ACC112 (cell line): ENCODE measurements around the gene CRISPLD2.
"Not testable (repeated sequence)": the region's sequence is repeated elsewhere in the genome, so short reads cannot be mapped to it uniquely, and the experiment has no call there.

ENCODE experiments used
- H2AFZ ChIP-seq: fragments of 200-600 bp; sonication (generic); one replicate; pipeline ENCODE4 v1.6.0; 2017; ENCODE audit warnings: antibody characterized with exemption, low read length; ENCODE audit not compliant: unreplicated experiment
- H3K27ac ChIP-seq: fragments of 200-600 bp; sonication (generic); 2 replicates; pipeline ENCODE4 v1.5.1; 2014; ENCODE audit warnings: low read depth, mild to moderate bottlenecking, antibody characterized with exemption, low read length, moderate library complexity
- H3K27me3 ChIP-seq: fragments of 200-600 bp; sonication (generic); 2 replicates; pipeline ENCODE4 v1.6.1; 2014; ENCODE audit warnings: mild to moderate bottlenecking, antibody characterized with exemption, low read length, moderate library complexity, mixed read lengths; ENCODE audit not compliant: insufficient read depth
- H3K36me3 ChIP-seq: fragments of 200-600 bp; sonication (generic); 2 replicates; pipeline ENCODE4 v1.6.1; 2016; ENCODE audit warnings: mild to moderate bottlenecking, antibody characterized with exemption, low read length, moderate library complexity, mixed read lengths; ENCODE audit not compliant: insufficient read depth
- H3K4me1 ChIP-seq: fragments of 200-600 bp; sonication (generic); one replicate; pipeline ENCODE4 v1.6.1; 2016; ENCODE audit warnings: low read length, mixed read lengths; ENCODE audit not compliant: insufficient read depth, unreplicated experiment, control insufficient read depth
- H3K4me3 ChIP-seq: fragments of 200-600 bp; sonication (generic); 2 replicates; pipeline ENCODE4 v1.5.1; 2014; ENCODE audit warnings: mild to moderate bottlenecking, low read depth, low read length
- H3K79me2 ChIP-seq: fragments of 200-600 bp; sonication (generic); one replicate; pipeline ENCODE4 v1.6.0; 2016; ENCODE audit warnings: low read length; ENCODE audit not compliant: control insufficient read depth, unreplicated experiment, insufficient read depth

CRISPLD2 gene

GRCh38 chr16:84932681-84933080 is 112.9 kb downstream of the CRISPLD2 start:
- no peak overlapping the region for H2AFZ ChIP-seq
- no peak overlapping the region for H3K4me3 ChIP-seq
- no peaks in the 10 kb centered on the region for H3K36me3 ChIP-seq
- H3K4me1 ChIP-seq = peaks cover 15% of the 10 kb centered on the region
- H3K27ac ChIP-seq = no peak overlapping the region
- no peaks in the 10 kb centered on the region for H3K79me2 ChIP-seq
- no peaks in the 10 kb centered on the region for H3K27me3 ChIP-seq

- Histone ChIP-seq H3K36me3 (no peaks in the 10 kb centered on the region), H3K4me1 (peaks cover 7% of the 10 kb centered on the region), H3K27ac (no peak overlapping the region), H3K79me2 (no peaks in the 10 kb centered on the region), H3K27me3 (no peaks in the 10 kb centered on the region), H2AFZ (no peak overlapping the region), H3K4me3 (no peak overlapping the region)
These were observed 114.2 kb downstream of the CRISPLD2 start for GRCh38 chr16:84933774-84934631.

DNA sequence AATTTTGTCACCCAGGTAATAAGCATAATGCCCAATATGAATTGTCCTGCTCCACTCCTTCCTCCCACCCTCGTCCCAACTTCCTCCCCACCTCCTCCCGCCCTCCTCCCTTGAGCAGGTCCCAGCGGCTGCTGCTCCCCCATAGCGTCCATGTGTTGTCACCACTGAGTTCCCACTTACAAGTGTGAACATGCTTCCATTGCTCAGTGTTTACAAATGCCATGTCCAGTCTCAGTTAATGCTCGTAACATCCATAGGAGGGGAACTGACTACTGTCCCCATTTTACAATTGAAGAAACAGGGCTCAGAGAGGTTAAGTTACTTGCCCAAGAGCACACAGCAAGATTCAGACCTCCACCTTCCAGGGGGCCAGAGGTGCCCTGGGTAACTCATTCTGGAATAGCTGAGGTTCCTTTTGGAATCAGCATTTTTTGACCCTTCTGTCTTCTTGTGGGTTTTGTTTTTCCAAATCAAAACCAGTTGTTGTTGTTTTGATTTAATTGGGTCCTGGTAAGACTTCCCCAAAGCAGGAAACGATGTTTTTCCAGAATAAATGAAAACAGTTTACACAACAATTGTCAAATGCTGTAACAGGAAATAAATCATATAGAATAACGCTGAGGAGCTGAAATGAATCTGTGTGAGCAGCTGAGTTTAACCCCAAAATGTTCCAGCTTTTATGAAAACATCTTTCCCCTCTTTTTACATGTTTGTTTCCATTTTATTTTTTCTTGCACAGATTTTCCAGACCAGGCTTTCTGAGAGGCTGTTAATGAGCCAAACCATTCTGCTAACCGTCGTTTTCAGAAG is 117.6 kb downstream of the CRISPLD2 start:
- Histone ChIP-seq H3K36me3 (no peaks in the 10 kb centered on the region), H3K27me3 (no peaks in the 10 kb centered on the region), H3K4me3 (no peak overlapping the region), H3K79me2 (no peaks in the 10 kb centered on the region), H3K27ac (no peak overlapping the region), H2AFZ (no peak overlapping the region), H3K4me1 (peaks cover 4% of the 10 kb centered on the region)

GRCh38 chr16:84938616-84939015 is 118.8 kb downstream of the CRISPLD2 start:
- not testable (repeated sequence) for H3K79me2 ChIP-seq

GRCh38 chr16:84940670-84941551 is 121.1 kb downstream of the CRISPLD2 start:
- H3K27me3 ChIP-seq = no peaks in the 10 kb centered on the region
- H3K36me3 ChIP-seq = no peaks in the 10 kb centered on the region
- H3K4me1 ChIP-seq = peaks cover 4% of the 10 kb centered on the region
- no peaks in the 10 kb centered on the region for H3K79me2 ChIP-seq
- H2AFZ ChIP-seq = no peak overlapping the region
- no peak overlapping the region for H3K4me3 ChIP-seq
- no peak overlapping the region for H3K27ac ChIP-seq

More at GRCh38 chr16:84938616-84939015, 118.8 kb downstream of the CRISPLD2 start:
- H3K4me3 ChIP-seq, H3K27ac ChIP-seq, H3K4me1 ChIP-seq, H2AFZ ChIP-seq, H3K27me3 ChIP-seq, H3K36me3 ChIP-seq: not testable (repeated sequence)

- Histone ChIP-seq H3K27me3 (no peaks in the 10 kb centered on the region), H3K4me1 (peaks cover 4% of the 10 kb centered on the region), H3K27ac (no peak overlapping the region), H3K79me2 (no peaks in the 10 kb centered on the region), H2AFZ (no peak overlapping the region), H3K4me3 (no peak overlapping the region), H3K36me3 (no peaks in the 10 kb centered on the region)
These were observed 122.1 kb downstream of the CRISPLD2 start for GRCh38 chr16:84941921-84942320.

- H3K4me1 ChIP-seq = peaks cover 4% of the 10 kb centered on the region
- H3K4me3 ChIP-seq = no peak overlapping the region
- H2AFZ ChIP-seq = no peak overlapping the region
- H3K36me3 ChIP-seq = no peaks in the 10 kb centered on the region
- no peaks in the 10 kb centered on the region for H3K79me2 ChIP-seq
- H3K27ac ChIP-seq = no peak overlapping the region
- H3K27me3 ChIP-seq = no peaks in the 10 kb centered on the region
These were observed 123.0 kb downstream of the CRISPLD2 start for GRCh38 chr16:84942786-84943185.

- Histone ChIP-seq H3K4me3 (no peak overlapping the region), H3K36me3 (no peaks in the 10 kb centered on the region), H3K4me1 (peaks cover 4% of the 10 kb centered on the region), H3K27me3 (no peaks in the 10 kb centered on the region), H3K27ac (no peak overlapping the region), H3K79me2 (no peaks in the 10 kb centered on the region), H2AFZ (no peak overlapping the region)
These were observed 123.8 kb downstream of the CRISPLD2 start for GRCh38 chr16:84943620-84944019.

DNA sequence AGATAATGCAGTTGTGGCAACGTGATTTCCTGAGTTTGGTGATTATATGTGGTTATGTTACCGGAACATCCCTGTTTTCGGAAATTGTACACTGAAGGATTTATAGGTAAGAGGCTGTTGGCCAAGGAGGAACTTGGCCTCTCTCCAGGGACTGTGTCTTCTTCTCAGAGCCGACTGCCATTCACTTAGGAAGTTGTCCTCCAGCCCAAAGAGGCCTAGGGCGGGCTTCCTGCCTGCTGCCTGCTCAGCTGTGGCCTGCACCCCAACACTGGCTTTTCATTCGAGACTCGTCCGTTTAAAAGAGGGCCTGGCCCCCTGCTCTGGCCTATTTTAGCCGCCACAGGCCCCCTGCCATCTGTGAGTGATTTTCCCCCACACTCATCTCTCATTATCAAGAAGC is 127.2 kb downstream of the CRISPLD2 start:
- no peak overlapping the region for H2AFZ ChIP-seq
- H3K79me2 ChIP-seq = no peaks in the 10 kb centered on the region
- H3K27ac ChIP-seq = no peak overlapping the region
- H3K4me1 ChIP-seq = peaks cover under 1% of the 10 kb centered on the region
- no peaks in the 10 kb centered on the region for H3K36me3 ChIP-seq
- no peak overlapping the region for H3K4me3 ChIP-seq
- H3K27me3 ChIP-seq = no peaks in the 10 kb centered on the region
